ENCODE results near the gene SCCPDH.

DNA sequence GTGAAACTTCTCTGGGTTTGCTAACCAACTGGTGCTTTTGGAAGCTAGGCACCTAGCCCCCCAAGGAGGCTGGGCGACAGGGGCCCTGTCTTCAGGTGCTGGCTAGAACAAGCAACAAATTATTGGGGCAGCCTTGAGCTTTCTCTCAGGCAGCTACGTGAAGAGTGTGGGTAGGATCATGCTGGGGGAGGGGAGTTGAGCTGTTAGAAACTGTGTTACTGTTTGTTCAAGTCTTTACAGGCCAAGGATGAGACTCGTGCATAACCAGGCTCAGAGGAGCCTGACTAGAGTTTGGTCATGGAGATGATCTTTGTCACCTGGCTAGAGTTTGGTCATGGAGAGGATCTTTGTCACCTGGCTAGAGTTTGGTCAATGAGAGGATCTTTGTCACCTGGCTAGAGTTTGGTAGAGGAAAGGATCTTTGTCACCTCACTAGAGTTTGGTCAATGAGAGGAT is 12.6 kb upstream of the SCCPDH start:
- TF ChIP-seq CTCF (IDR thresholded peaks at IDR 0.05; ENCODE audit: low read depth, low read length) (no peak), EZH2phosphoT487 (IDR thresholded peaks at IDR 0.05; ENCODE audit: low read depth) (no peak)
